ENCODE results near the gene HBP1. TPM values are rescaled to one million over a fixed set of nuclear protein-coding genes. Genes with fewer than 3 reads are reported as not detected.

HBP1 gene
- total and polyA plus RNA-seq, 2 experiments from 2014 or later: 36.0 to 52.8 TPM

- TF ChIP-seq POLR2AphosphoS5 (IDR thresholded peaks at IDR 0.05; ENCODE audit: low read depth): no peak
- TF ChIP-seq EZH2phosphoT487 (IDR thresholded peaks at IDR 0.05; ENCODE audit: unreplicated experiment): no peak
- no peak for TF ChIP-seq ZNF114 (CRISPR knock-in tag; IDR thresholded peaks at IDR 0.05)
- TF ChIP-seq REST (IDR thresholded peaks at IDR 0.05; ENCODE audit: unreplicated experiment): no peak
- no peak for TF ChIP-seq ZNF331 (CRISPR knock-in tag; IDR thresholded peaks at IDR 0.05; ENCODE audit: low read depth)
Measured at GRCh38 chr7:107148721-107149120, 20.1 kb upstream of the HBP1 start (continued).

GRCh38 chr7:107149863-107150262, 18.9 kb upstream of the HBP1 start:
- Histone ChIP-seq H2AFZ (no peak overlapping the region), H3K79me2 (replicated peaks; ENCODE audit: insufficient read depth) (no peaks in the 10 kb centered on the region), H4K20me1 (replicated peaks; ENCODE audit: insufficient read depth) (no peaks in the 10 kb centered on the region), H3K4me1 (ENCODE audit: insufficient read depth) (peaks cover 22% of the 10 kb centered on the region), H3K36me3 (ENCODE audit: insufficient read depth) (no peaks in the 10 kb centered on the region), H3K4me2 (no peak overlapping the region), H3K27me3 (ENCODE audit: insufficient read depth) (no peaks in the 10 kb centered on the region), H3K4me3 (no peak overlapping the region), H3K27ac (ENCODE audit: low read depth) (no peak overlapping the region), H3K9me2 (ENCODE audit: insufficient read depth) (no peaks in the 10 kb centered on the region), H3F3A (replicated peaks; ENCODE audit: low read depth) (no peaks in the 10 kb centered on the region)
- Mint-ChIP-seq H3K9me3 (no peaks in the 10 kb centered on the region), H3K4me1 (peaks cover 18% of the 10 kb centered on the region; the same call in 2 of the 3 replicates), H3K36me3 (ENCODE audit: low read depth) (no peaks in the 10 kb centered on the region), H3K27me3 (ENCODE audit: insufficient read depth, low read depth, poor library complexity) (peaks cover 2% of the 10 kb centered on the region), H3K27ac (no peak overlapping the region), H3K4me3 (no peak overlapping the region)
- ATAC-seq (no peak), DNase-seq (ENCODE audit: low spot score) (no peak)
- no peak for TF ChIP-seq ZNF462 (CRISPR knock-in tag; IDR thresholded peaks at IDR 0.05)
- TF ChIP-seq ZNF331 (CRISPR knock-in tag; IDR thresholded peaks at IDR 0.05; ENCODE audit: low read depth): no peak
- TF ChIP-seq JUNB (IDR thresholded peaks at IDR 0.05; ENCODE audit: unreplicated experiment): no peak
- TF ChIP-seq ZNF114 (CRISPR knock-in tag; IDR thresholded peaks at IDR 0.05): no peak
- no peak for TF ChIP-seq EZH2 (IDR thresholded peaks at IDR 0.05; ENCODE audit: low read depth, unreplicated experiment)
- no peak for TF ChIP-seq POLR2AphosphoS5 (IDR thresholded peaks at IDR 0.05; ENCODE audit: low read depth)
